ENCODE results near the gene INVS.

- TF ChIP-seq TCF4 (CRISPR knock-in tag; IDR thresholded peaks at IDR 0.05; ENCODE audit: borderline replicate concordance) (no peak), ARNTL (CRISPR knock-in tag; IDR thresholded peaks at IDR 0.05; ENCODE audit: borderline replicate concordance, low read depth) (no peak), BACH2 (CRISPR knock-in tag; IDR thresholded peaks at IDR 0.05; ENCODE audit: borderline replicate concordance) (no peak), ISL1 (CRISPR knock-in tag; IDR thresholded peaks at IDR 0.05) (no peak), RARB (CRISPR knock-in tag; IDR thresholded peaks at IDR 0.05) (no peak), ZNF565 (CRISPR knock-in tag; conservative IDR thresholded peaks at IDR 0.05; ENCODE audit: low read depth) (no peak), CREB5 (CRISPR knock-in tag; IDR thresholded peaks at IDR 0.05; ENCODE audit: low read depth) (no peak), PATZ1 (CRISPR knock-in tag; IDR thresholded peaks at IDR 0.05; ENCODE audit: borderline replicate concordance) (no peak), ZFP30 (CRISPR knock-in tag; IDR thresholded peaks at IDR 0.05) (no peak)
Observed at GRCh38 chr9:100268271-100268670, 169.2 kb downstream of the INVS start.

All from SK-N-SH treated with all-trans-retinoic acid at 6 μM for 48 hours (cell line).